DOHH2 (cell line): ENCODE results near the gene PPP1R12A.

Source experiments
- H3F3A ChIP-seq: fragments of 200-600 bp; sonication (generic), shearing (Covaris generic); 2 replicates; pipeline ENCODE4 v1.6.0; 2016; ENCODE audit warnings: antibody characterized with exemption, mild to moderate bottlenecking; ENCODE audit not compliant: control insufficient read depth, insufficient read depth
- H3K27ac ChIP-seq: fragments of 200-600 bp; sonication (generic); 2 replicates; pipeline ENCODE4 v1.5.1; 2014; ENCODE audit warnings: low read depth, mild to moderate bottlenecking, low read length, moderate library complexity
- H3K27me3 ChIP-seq: fragments of 200-600 bp; sonication (generic); 2 replicates; pipeline ENCODE4 v1.6.1; 2014; ENCODE audit warnings: mild to moderate bottlenecking, low read length, mixed read lengths; ENCODE audit not compliant: control insufficient read depth
- H3K36me3 ChIP-seq: fragments of 200-600 bp; sonication (generic); 2 replicates; pipeline ENCODE4 v1.6.1; 2014; ENCODE audit warnings: mild to moderate bottlenecking, low read length, moderate library complexity, mixed read lengths; ENCODE audit not compliant: control insufficient read depth
- H3K4me1 ChIP-seq: fragments of 200-600 bp; sonication (generic); 2 replicates; pipeline ENCODE4 v1.6.1; 2014; ENCODE audit warnings: mild to moderate bottlenecking, low read length, mixed read lengths; ENCODE audit not compliant: control insufficient read depth
- H3K4me2 ChIP-seq: fragments of 200-600 bp; sonication (generic); 2 replicates; pipeline ENCODE4 v1.6.0; 2014; ENCODE audit warnings: mild to moderate bottlenecking, low read length, moderate library complexity
- H3K4me3 ChIP-seq: fragments of 200-600 bp; sonication (generic); 2 replicates; pipeline ENCODE4 v1.5.1; 2014; ENCODE audit warnings: mild to moderate bottlenecking, low read length, mixed read lengths
- H3K79me2 ChIP-seq: fragments of 200-600 bp; sonication (generic); 2 replicates; pipeline ENCODE4 v1.6.1; 2014; ENCODE audit warnings: mild to moderate bottlenecking, low read length, mixed read lengths; ENCODE audit not compliant: control insufficient read depth
- H3K9me2 ChIP-seq: fragments of 200-600 bp; sonication (generic); replicated peaks from 2 replicates; pipeline ENCODE4 v1.6.1; 2014; ENCODE audit warnings: mild to moderate bottlenecking, low read length, mixed read lengths; ENCODE audit not compliant: control insufficient read depth
- H3K9me3 ChIP-seq: fragments of 200-600 bp; sonication (generic); 2 replicates; pipeline ENCODE4 v1.6.1; 2014; ENCODE audit warnings: antibody characterized with exemption, low read length, mixed read lengths; ENCODE audit not compliant: control insufficient read depth, insufficient read depth
- H4K20me1 ChIP-seq: fragments of 200-600 bp; sonication (generic); 2 replicates; pipeline ENCODE4 v1.6.0; 2014; ENCODE audit warnings: low read depth, mild to moderate bottlenecking, antibody characterized with exemption, low read length, moderate library complexity; ENCODE audit not compliant: control insufficient read depth, insufficient read depth
- CTCF ChIP-seq: fragments of 200-600 bp; sonication (generic); IDR thresholded peaks from one replicate; pipeline ENCODE4 v1.5.1; 2014; ENCODE audit warnings: antibody characterized with exemption, mild to moderate bottlenecking, low read depth, low read length; ENCODE audit not compliant: poor library complexity, severe bottlenecking
- EZH2phosphoT487 ChIP-seq: fragments of 200-600 bp; sonication (generic); IDR thresholded peaks from 2 replicates; pipeline ENCODE4 v1.6.1; 2017; ENCODE audit warnings: borderline replicate concordance, mild to moderate bottlenecking, antibody characterized with exemption, low read length, moderate library complexity, mixed read lengths

Gene PPP1R12A

GRCh38 chr12:79778802-79779448, 156.0 kb downstream of the PPP1R12A start:
- H4K20me1 ChIP-seq = no peaks in the 10 kb centered on the region
- no peaks in the 10 kb centered on the region for H3F3A ChIP-seq
- peaks cover 36% of the 10 kb centered on the region for H3K36me3 ChIP-seq
- no peaks in the 10 kb centered on the region for H3K4me1 ChIP-seq
- H3K9me2 ChIP-seq = no peaks in the 10 kb centered on the region
- TF ChIP-seq EZH2phosphoT487 (no peak), CTCF (no peak)
- H3K27ac ChIP-seq = no peak overlapping the region
- no peaks in the 10 kb centered on the region for H3K27me3 ChIP-seq
- H3K9me3 ChIP-seq = no peaks in the 10 kb centered on the region
- H3K4me3 ChIP-seq = no peak overlapping the region
- H3K79me2 ChIP-seq = no peaks in the 10 kb centered on the region
- no peak overlapping the region for H3K4me2 ChIP-seq

- Histone ChIP-seq H3K36me3 (peaks cover 29% of the 10 kb centered on the region), H4K20me1 (no peaks in the 10 kb centered on the region), H3K4me1 (no peaks in the 10 kb centered on the region), H3K9me2 (no peaks in the 10 kb centered on the region), H3K9me3 (no peaks in the 10 kb centered on the region), H3K4me2 (no peak overlapping the region), H3K4me3 (no peak overlapping the region), H3K27me3 (no peaks in the 10 kb centered on the region), H3K79me2 (no peaks in the 10 kb centered on the region), H3K27ac (no peak overlapping the region), H3F3A (no peaks in the 10 kb centered on the region)
- TF ChIP-seq EZH2phosphoT487 = no peak
Observed at GRCh38 chr12:79776111-79776510, 158.8 kb downstream of the PPP1R12A start.

DNA sequence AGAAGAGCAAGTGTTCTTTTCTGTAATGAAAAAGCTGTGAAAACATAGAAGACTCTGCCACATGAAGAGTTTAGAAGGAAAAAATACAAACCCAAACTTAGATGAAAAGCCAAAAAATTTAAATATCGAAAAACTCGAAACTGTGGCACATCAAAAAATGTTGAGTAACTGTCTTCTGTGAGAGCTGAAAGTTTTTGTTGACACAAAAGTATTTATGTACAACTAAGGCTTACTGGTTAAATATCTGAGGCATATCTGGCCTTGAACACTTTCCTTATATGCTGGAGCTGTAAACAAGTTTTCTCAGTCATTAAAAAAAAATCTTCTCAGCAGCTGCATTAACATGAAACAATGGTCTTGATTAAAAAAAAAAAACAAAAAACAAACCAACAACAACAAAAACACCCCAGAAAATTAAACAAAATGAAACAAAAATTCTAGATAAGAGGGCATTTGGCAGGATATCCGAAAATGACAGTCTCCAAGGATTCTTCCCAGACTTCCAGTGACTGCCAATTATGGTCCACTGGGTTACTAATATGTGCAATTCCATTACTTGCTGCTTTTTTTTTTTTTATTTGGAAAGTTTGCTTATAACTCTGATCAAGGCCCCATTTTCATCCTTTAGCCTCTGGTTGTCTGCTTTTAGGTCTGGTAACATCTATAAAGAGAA, 159.4 kb downstream of the PPP1R12A start:
- no peaks in the 10 kb centered on the region for H3K9me3 ChIP-seq
- no peak overlapping the region for H3K4me2 ChIP-seq
- no peaks in the 10 kb centered on the region for H3K4me1 ChIP-seq
- TF ChIP-seq CTCF (no peak), EZH2phosphoT487 (no peak)
- no peaks in the 10 kb centered on the region for H3K79me2 ChIP-seq
- no peak overlapping the region for H3K27ac ChIP-seq
- H3K27me3 ChIP-seq = no peaks in the 10 kb centered on the region
- H3K4me3 ChIP-seq = no peak overlapping the region
- H4K20me1 ChIP-seq = no peaks in the 10 kb centered on the region
- H3F3A ChIP-seq = no peaks in the 10 kb centered on the region
- H3K36me3 ChIP-seq = peaks cover 29% of the 10 kb centered on the region
- H3K9me2 ChIP-seq = no peaks in the 10 kb centered on the region

DNA sequence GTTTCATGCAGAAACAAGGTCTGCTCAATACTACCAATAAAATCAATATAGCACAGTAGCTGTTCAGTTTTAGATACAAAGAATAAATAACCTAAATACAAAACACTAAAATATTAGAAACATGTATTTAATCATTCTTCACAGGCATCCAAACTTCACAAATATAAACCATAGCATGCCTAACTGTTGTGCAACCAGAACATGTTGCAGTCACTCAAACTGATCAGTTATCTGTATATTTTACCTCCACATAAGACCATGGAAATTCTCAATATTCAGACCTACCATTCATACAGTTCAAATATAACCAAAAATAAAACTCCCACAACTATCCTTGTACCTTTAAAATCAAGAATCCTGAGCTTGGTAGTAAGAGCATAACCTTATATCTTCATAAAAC, 161.0 kb downstream of the PPP1R12A start:
- Histone ChIP-seq H3K4me1 (no peaks in the 10 kb centered on the region), H3K36me3 (peaks cover 18% of the 10 kb centered on the region), H3K9me2 (no peaks in the 10 kb centered on the region), H3F3A (no peaks in the 10 kb centered on the region), H3K4me3 (no peak overlapping the region), H3K27me3 (no peaks in the 10 kb centered on the region), H3K27ac (no peak overlapping the region), H3K9me3 (no peaks in the 10 kb centered on the region), H4K20me1 (no peaks in the 10 kb centered on the region), H3K79me2 (no peaks in the 10 kb centered on the region), H3K4me2 (no peak overlapping the region)
- no peak for TF ChIP-seq EZH2phosphoT487
- TF ChIP-seq CTCF = no peak
